DND-41 (cell line): ENCODE results near the gene GABRA4.

ENCODE experiments used
- CTCF ChIP-seq: IDR thresholded peaks from 2 replicates; pipeline ENCODE4 v1.5.1; 2012; ENCODE audit warnings: borderline replicate concordance, low read length, moderate library complexity, mild to moderate bottlenecking; ENCODE audit not compliant: poor library complexity, severe bottlenecking; ENCODE audit errors: extremely low read depth
- EZH2 ChIP-seq: IDR thresholded peaks from 3 replicates; pipeline ENCODE4 v1.6.1; 2012; ENCODE audit warnings: borderline replicate concordance, low read depth, mild to moderate bottlenecking, moderate library complexity, low read length, inconsistent platforms; ENCODE audit not compliant: severe bottlenecking

DNA sequence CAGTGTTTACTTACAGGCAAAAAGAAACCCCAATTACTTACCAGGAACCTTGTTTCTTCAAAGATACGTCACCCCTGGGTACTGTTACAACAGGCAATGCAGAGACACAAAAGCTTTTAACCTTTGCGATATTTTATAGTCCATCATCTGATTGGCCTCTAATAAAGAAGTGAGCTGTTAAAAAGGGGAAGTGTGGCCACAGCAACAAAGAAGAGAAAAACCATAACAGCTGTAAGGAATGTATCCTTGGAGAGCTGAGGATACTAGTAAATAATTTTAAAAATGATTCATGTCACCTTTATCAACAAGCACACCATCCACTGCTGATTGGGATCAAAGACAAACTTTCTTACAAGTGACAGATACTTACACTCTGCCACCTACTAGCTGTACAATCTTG, 14.1 kb downstream of the GABRA4 start:
- TF ChIP-seq EZH2 (no peak), CTCF (no peak)
